Liver (tissue), 9 donors: ENCODE measurements around the gene ACOT7. TPM values are rescaled to one million over a fixed set of nuclear protein-coding genes. Genes with fewer than 3 reads are reported as not detected.

ENCODE experiments used
- DNase-seq: peaks from one replicate; pipeline ENCODE4 v3.0.0-alpha.2; 2017; ENCODE audit warnings: low spot score
- H3K27ac ChIP-seq, 2 donors: one replicate each; pipeline ENCODE4 v1.7.0; 2013; ENCODE audit warnings: inconsistent platforms in 2 of 2, low read length in 2 of 2, control low read depth in 1 of 2, low read depth in 1 of 2, mild to moderate bottlenecking in 1 of 2
- H3K27me3 ChIP-seq, 4 donors: one replicate each; pipeline versions ENCODE4 v1.6.1 to v1.7.0; 2013; ENCODE audit warnings: low read length in 3 of 4, inconsistent platforms in 1 of 4, mild to moderate bottlenecking in 1 of 4, moderate library complexity in 1 of 4; ENCODE audit not compliant: control insufficient read depth in 4 of 4, insufficient read depth in 4 of 4
- H3K36me3 ChIP-seq, 4 donors: one replicate each; pipeline versions ENCODE4 v1.6.1 to v1.7.0; 2013; ENCODE audit warnings: low read length in 3 of 4, mild to moderate bottlenecking in 3 of 4, low read depth in 1 of 4, moderate library complexity in 1 of 4; ENCODE audit not compliant: control insufficient read depth in 4 of 4, insufficient read depth in 3 of 4
- H3K4me1 ChIP-seq, 4 donors: one replicate each; pipeline versions ENCODE4 v1.6.1 to v1.7.0; 2013; ENCODE audit warnings: low read length in 3 of 4, mild to moderate bottlenecking in 3 of 4, moderate library complexity in 1 of 4; ENCODE audit not compliant: control insufficient read depth in 4 of 4, insufficient read depth in 4 of 4
- H3K4me3 ChIP-seq, 3 donors: one replicate each; pipeline versions ENCODE4 v1.6.1 to v1.7.0; 2013; ENCODE audit warnings: low read length in 3 of 3, control low read depth in 1 of 3, low read depth in 1 of 3, mild to moderate bottlenecking in 1 of 3
- H3K9ac ChIP-seq, 2 donors: one replicate each; pipeline ENCODE4 v1.7.0; 2013; ENCODE audit warnings: low read length in 2 of 2, mild to moderate bottlenecking in 2 of 2, moderate library complexity in 2 of 2, control low read depth in 1 of 2, low read depth in 1 of 2
- H3K9me3 ChIP-seq, 4 donors: one replicate each; pipeline versions ENCODE4 v1.6.1 to v1.7.0; 2013; ENCODE audit warnings: low read length in 3 of 4; ENCODE audit not compliant: control insufficient read depth in 4 of 4
- EGR1 ChIP-seq, 2 donors: IDR thresholded peaks; 2 replicates each; pipeline ENCODE4 v1.6.1; 2016 to 2018; ENCODE audit warnings: antibody characterized with exemption in 2 of 2, low read depth in 2 of 2
- FOXA1 ChIP-seq: IDR thresholded peaks from 2 replicates; pipeline ENCODE4 v1.6.1; 2016; ENCODE audit warnings: antibody characterized with exemption
- FOXA2 ChIP-seq: IDR thresholded peaks from 2 replicates; pipeline ENCODE4 v1.6.1; 2016; ENCODE audit warnings: antibody characterized with exemption
- GABPA ChIP-seq, 2 donors: IDR thresholded peaks in 1 of 2; conservative IDR thresholded peaks in 1 of 2; 2 replicates each; pipeline ENCODE4 v1.6.1; 2016; ENCODE audit warnings: antibody characterized with exemption in 2 of 2, mild to moderate bottlenecking in 1 of 2, moderate library complexity in 1 of 2
- HNF4A ChIP-seq, 2 donors: conservative IDR thresholded peaks; 2 replicates each; pipeline ENCODE4 v1.6.1; 2016; ENCODE audit warnings: antibody characterized with exemption in 2 of 2, mild to moderate bottlenecking in 2 of 2
- HNF4G ChIP-seq: IDR thresholded peaks from 2 replicates; pipeline ENCODE4 v1.6.1; 2016; ENCODE audit warnings: antibody characterized with exemption
- JUND ChIP-seq, 2 donors: IDR thresholded peaks; 2 replicates each; pipeline ENCODE4 v1.6.1; 2016; ENCODE audit warnings: antibody characterized with exemption in 2 of 2
- NR2F2 ChIP-seq: IDR thresholded peaks from 2 replicates; pipeline ENCODE4 v1.6.1; 2016; ENCODE audit warnings: antibody characterized with exemption
- RXRA ChIP-seq, 2 donors: IDR thresholded peaks; 2 replicates each; pipeline ENCODE4 v1.6.1; 2017 to 2018; ENCODE audit warnings: antibody characterized with exemption in 2 of 2, mild to moderate bottlenecking in 1 of 2
- TAF1 ChIP-seq: conservative IDR thresholded peaks from 2 replicates; pipeline ENCODE4 v1.6.1; 2016; ENCODE audit warnings: antibody characterized with exemption, mild to moderate bottlenecking
- ZBTB33 ChIP-seq: IDR thresholded peaks from 2 replicates; pipeline ENCODE4 v1.6.1; 2016; ENCODE audit warnings: antibody characterized with exemption
- WGBS: extraction: QIAGEN DNeasy Blood & Tissue Kit; methylation state at CpG from one replicate; pipeline ENCODE4 v1.1.7; 2013; 5-methylcytosine and 5-hydroxymethylcytosine counted together
- polyA plus RNA-seq, 2 donors: library from polyadenylated mRNA; stranded (reverse) in 1 of 2; unstranded in 1 of 2; fragments of 200-250 nt in 1 of 2; fragments of >200 nt in 1 of 2; fragmentation: Nextera tagmentation in 1 of 2; extraction: Ambion mirVana in 1 of 2; gene quantifications; one replicate each; pipeline versions ENCODE4 v1.2.1 to v1.2.3, GENCODE V29; 2013 to 2015
- total RNA-seq, 2 donors: library from RNA; depleted of rRNA; stranded (reverse); fragments of >200 nt; gene quantifications; one replicate each; pipeline ENCODE4 v1.2.3, GENCODE V29; 2014
- TF ChIP-seq, protein P1 (sequence below): IDR thresholded peaks from 2 replicates; pipeline ENCODE4 v1.6.1; 2016; ENCODE audit warnings: antibody characterized with exemption
- TF ChIP-seq, protein P2 (sequence below): IDR thresholded peaks from 2 replicates; pipeline ENCODE4 v1.6.1; 2016; ENCODE audit warnings: antibody characterized with exemption, mild to moderate bottlenecking
- TF ChIP-seq, protein P3 (sequence below): fragments of 150-350 bp; IDR thresholded peaks from 2 replicates; pipeline ENCODE4 v1.5.1; 2017; ENCODE audit warnings: improper control_type of control experiment, low read depth, low read length; ENCODE audit not compliant: missing input control
- donor health status: healthy.
- donor health status: healthy.
- donor health status: healthy.
- donor health status: healthy.
- donor health status: healthy.

The ACOT7 gene
- total and polyA plus RNA-seq, 4 donors: 8.7 to 14.4 (median 10.4) TPM

- Histone ChIP-seq H3K4me3 (no peak overlapping the region), H3K9me3 (no peaks in the 10 kb centered on the region), H3K4me1 (no peaks in the 10 kb centered on the region), H3K27me3 (no peaks in the 10 kb centered on the region), H3K36me3 (peaks cover 0 to 13% (median 5%) of the 10 kb centered on the region in 4 donors), H3K9ac (no peak overlapping the region), H3K27ac (no peak overlapping the region)
- TF ChIP-seq HNF4A (conservative IDR thresholded peaks at IDR 0.05) (no peak), GABPA (IDR thresholded peaks at IDR 0.05 in 1 of 2, conservative IDR thresholded peaks at IDR 0.05 in 1 of 2) (no peak), ZBTB33 (no peak), JUND (IDR thresholded peaks at IDR 0.05) (no peak), NR2F2 (no peak)
- TF ChIP-seq, protein P1, sequence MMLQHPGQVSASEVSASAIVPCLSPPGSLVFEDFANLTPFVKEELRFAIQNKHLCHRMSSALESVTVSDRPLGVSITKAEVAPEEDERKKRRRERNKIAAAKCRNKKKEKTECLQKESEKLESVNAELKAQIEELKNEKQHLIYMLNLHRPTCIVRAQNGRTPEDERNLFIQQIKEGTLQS: no peak
- DNase-seq: no peak
- 91% methylated on average over 18 of the region's 18 CpGs for WGBS
Measured at GRCh38 chr1:6313393-6314200, 80.0 kb downstream of the ACOT7 start.

- Histone ChIP-seq H3K4me3 (no peak overlapping the region), H3K36me3 (peaks cover 0 to 7% (median 2%) of the 10 kb centered on the region in 4 donors), H3K9me3 (no peaks in the 10 kb centered on the region), H3K27me3 (no peaks in the 10 kb centered on the region), H3K27ac (no peak overlapping the region), H3K4me1 (no peaks in the 10 kb centered on the region), H3K9ac (no peak overlapping the region)
- TF ChIP-seq ZBTB33 (no peak), HNF4G (no peak), TAF1 (no peak), NR2F2 (no peak), JUND (IDR thresholded peaks at IDR 0.05) (no peak), FOXA2 (no peak), EGR1 (IDR thresholded peaks at IDR 0.05; ENCODE audit: low read depth in 2 of 2) (no peak), FOXA1 (no peak), RXRA (IDR thresholded peaks at IDR 0.05) (no peak)
- TF ChIP-seq, protein P2, sequence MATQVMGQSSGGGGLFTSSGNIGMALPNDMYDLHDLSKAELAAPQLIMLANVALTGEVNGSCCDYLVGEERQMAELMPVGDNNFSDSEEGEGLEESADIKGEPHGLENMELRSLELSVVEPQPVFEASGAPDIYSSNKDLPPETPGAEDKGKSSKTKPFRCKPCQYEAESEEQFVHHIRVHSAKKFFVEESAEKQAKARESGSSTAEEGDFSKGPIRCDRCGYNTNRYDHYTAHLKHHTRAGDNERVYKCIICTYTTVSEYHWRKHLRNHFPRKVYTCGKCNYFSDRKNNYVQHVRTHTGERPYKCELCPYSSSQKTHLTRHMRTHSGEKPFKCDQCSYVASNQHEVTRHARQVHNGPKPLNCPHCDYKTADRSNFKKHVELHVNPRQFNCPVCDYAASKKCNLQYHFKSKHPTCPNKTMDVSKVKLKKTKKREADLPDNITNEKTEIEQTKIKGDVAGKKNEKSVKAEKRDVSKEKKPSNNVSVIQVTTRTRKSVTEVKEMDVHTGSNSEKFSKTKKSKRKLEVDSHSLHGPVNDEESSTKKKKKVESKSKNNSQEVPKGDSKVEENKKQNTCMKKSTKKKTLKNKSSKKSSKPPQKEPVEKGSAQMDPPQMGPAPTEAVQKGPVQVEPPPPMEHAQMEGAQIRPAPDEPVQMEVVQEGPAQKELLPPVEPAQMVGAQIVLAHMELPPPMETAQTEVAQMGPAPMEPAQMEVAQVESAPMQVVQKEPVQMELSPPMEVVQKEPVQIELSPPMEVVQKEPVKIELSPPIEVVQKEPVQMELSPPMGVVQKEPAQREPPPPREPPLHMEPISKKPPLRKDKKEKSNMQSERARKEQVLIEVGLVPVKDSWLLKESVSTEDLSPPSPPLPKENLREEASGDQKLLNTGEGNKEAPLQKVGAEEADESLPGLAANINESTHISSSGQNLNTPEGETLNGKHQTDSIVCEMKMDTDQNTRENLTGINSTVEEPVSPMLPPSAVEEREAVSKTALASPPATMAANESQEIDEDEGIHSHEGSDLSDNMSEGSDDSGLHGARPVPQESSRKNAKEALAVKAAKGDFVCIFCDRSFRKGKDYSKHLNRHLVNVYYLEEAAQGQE: no peak
- TF ChIP-seq, protein P3, sequence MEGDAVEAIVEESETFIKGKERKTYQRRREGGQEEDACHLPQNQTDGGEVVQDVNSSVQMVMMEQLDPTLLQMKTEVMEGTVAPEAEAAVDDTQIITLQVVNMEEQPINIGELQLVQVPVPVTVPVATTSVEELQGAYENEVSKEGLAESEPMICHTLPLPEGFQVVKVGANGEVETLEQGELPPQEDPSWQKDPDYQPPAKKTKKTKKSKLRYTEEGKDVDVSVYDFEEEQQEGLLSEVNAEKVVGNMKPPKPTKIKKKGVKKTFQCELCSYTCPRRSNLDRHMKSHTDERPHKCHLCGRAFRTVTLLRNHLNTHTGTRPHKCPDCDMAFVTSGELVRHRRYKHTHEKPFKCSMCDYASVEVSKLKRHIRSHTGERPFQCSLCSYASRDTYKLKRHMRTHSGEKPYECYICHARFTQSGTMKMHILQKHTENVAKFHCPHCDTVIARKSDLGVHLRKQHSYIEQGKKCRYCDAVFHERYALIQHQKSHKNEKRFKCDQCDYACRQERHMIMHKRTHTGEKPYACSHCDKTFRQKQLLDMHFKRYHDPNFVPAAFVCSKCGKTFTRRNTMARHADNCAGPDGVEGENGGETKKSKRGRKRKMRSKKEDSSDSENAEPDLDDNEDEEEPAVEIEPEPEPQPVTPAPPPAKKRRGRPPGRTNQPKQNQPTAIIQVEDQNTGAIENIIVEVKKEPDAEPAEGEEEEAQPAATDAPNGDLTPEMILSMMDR: no peak
- TF ChIP-seq, protein P1: no peak
- DNase-seq: no peak
- WGBS: 96% methylated on average over 9 of the region's 9 CpGs
Measured at GRCh38 chr1:6310116-6310848, 83.3 kb downstream of the ACOT7 start.
